ENCODE results near the gene PPIL1.

Gene PPIL1

GRCh38 chr6:36888654-36889481, 14.3 kb upstream of the PPIL1 start:
- no peak for DNase-seq

DNA sequence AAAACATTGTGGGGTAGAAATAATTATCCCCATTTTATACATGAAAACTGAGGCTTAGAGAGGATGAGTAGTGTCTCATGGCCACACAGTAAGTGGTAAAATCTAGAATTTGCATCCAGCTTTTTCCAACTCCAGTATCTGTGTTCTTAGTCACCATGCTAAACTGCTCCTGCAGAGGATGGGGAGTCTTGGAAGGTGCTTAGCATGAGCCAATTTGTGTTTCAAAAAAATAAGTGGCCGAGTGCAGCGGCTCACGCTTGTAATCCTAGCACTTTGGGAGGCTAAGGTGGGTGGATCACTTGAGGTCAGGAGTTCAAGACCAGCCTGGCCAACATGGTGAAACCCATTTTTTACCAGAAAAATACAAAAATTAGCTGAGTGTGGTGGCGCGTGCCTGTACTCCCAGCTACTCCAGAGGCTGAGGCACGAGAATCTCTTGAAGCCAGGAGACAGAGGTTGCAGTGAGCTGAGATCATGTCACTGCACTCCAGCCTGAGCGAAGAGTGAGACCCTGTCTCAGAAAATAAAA, 13.6 kb upstream of the PPIL1 start:
- no peak for DNase-seq

- no peak for DNase-seq
Observed at GRCh38 chr6:36886950-36887618, 12.5 kb upstream of the PPIL1 start.

GRCh38 chr6:36885461-36886401, 11.1 kb upstream of the PPIL1 start, which contains the start of gene C6orf89:
C6orf89 (plus strand) TSS chr6:36885952; CDS start chr6:36899445, 13,493 bp downstream.
- peak; percentile 69 to 98 (median 96) for DNase-seq

DNA sequence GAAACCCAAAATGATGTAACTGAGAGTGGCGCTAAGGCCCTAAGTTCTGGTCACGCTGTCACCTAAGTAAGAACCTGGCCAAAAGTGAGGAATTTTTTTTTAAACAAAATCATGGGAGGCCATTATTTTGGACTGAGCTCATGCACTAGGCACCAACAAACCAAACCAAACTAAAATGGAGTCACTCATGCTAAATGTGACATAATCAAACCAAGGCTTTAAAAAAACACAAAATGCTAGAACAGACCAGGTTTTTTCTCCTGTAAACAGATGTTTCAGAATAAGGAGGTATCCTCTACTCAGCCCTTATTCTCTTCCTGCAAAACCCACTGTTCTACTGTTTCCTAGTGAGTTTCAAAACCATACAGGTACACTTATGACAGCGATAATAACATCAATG, 10.0 kb upstream of the PPIL1 start:
- no peak for DNase-seq

DNA sequence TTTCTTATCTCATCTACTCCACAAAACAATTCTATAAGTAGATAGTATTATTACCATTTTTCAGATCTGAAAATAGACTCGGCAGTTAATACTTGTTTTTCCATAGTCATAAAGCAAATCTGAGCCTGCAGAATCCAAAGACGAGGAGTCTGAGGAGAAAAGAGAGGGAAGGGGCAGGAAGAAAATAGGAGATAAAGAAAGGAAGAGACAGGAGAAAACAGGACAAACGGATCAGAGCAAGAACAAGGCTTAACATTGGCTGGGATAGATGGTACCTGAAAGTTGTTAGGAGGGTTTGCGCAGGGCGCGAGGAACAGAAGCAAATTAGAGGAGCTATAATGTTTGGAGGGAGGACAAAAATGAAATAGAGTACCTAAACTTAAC, 639 bp upstream of the PPIL1 start:
- DNase-seq: no peak

DNA sequence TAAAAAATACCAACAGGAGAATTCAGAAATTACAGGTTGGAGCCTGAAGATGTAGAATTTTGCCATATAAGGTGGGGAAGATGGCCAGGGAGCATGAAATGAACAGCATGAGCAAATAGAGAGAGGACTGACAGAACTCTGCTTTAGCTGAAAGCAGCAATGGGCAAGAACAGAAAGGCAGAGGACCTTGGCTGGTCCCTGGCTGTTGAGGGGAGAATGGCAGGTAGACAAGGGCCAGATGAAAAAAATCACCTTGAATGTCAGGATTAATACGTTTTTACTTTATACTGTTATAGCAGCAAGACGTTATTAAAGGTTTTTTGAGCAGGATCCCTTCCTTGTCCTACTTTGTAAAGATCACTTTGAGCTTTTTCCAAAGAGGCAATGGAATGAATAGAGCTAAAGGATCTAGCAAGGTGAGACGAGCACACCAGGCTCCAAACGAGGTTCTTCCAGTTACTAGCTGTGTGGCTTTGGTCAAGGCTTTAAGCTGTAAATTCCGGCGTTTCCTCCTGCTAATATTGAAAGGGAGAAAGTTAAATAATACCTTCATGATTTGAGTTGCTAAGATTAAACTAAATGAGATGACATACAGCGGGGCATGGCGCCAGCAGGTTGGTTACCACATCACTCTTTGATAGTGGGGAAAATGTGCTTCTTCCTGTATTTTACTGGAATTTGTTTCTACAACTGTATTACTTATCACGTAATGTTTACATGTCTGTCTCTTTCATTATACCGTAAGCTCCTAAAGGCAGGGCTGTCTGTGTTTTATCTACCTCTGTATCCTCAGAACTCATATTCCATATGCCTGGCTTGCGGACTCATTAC, 776 bp downstream of the PPIL1 start:
- DNase-seq: no peak

- no peak for DNase-seq
Observed at GRCh38 chr6:36873115-36873514, 1.5 kb downstream of the PPIL1 start.

GRCh38 chr6:36871686-36872085, 2.9 kb downstream of the PPIL1 start:
- DNase-seq: no peak

- DNase-seq: no peak
Observed at GRCh38 chr6:36867471-36868224, 7.0 kb downstream of the PPIL1 start.

DNA sequence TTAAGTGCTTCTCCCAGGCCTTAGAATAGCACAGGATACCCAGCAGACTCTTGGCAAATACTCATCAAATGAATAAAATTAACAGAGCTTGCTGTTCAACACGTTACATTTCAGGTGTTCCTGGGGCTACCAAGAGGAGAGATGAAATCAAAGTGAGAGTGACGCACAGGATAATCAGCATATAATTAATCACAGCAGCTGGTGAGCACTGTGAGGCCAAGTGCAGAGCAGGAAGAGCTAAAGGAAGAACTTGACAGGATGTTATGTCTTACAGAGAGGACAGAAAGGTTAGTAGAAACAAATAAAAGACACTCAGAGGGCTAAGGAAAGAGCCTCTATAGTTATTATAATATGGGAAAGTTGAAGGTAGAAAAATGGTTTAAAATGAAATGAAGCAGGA, 8.8 kb downstream of the PPIL1 start:
- DNase-seq: no peak

- DNase-seq: no peak
Observed at GRCh38 chr6:36863670-36864540, 10.7 kb downstream of the PPIL1 start.

- no peak for DNase-seq
Observed at GRCh38 chr6:36862848-36863382, 11.7 kb downstream of the PPIL1 start.

- DNase-seq: no peak
Observed at GRCh38 chr6:36862164-36862847, 12.3 kb downstream of the PPIL1 start.

DNA sequence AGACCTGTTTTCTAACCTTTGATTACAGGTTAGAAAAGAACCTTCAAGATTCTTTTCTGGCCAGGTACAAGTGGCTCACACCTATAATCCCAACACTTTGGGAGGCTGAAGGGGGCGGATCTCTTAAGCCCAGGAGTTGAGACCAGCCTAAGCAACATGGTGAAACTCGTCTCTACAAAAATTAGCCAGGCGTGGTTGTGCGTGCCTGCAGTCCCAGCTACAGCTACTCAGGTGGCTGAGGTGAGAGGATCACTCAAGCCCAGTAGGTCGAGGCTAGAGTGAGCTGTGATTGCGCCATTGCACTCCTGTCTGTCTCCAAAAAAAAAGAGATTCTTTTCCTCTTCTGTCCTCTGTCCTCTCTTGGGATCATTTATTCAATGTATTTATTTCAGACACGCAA, 14.5 kb downstream of the PPIL1 start:
- DNase-seq: no peak

- DNase-seq: no peak
Observed at GRCh38 chr6:36858407-36858981, 16.1 kb downstream of the PPIL1 start.

- no peak for DNase-seq
Observed at GRCh38 chr6:36857325-36857724, 17.3 kb downstream of the PPIL1 start.

GRCh38 chr6:36856277-36856676, 18.3 kb downstream of the PPIL1 start:
- no peak for DNase-seq

DNA sequence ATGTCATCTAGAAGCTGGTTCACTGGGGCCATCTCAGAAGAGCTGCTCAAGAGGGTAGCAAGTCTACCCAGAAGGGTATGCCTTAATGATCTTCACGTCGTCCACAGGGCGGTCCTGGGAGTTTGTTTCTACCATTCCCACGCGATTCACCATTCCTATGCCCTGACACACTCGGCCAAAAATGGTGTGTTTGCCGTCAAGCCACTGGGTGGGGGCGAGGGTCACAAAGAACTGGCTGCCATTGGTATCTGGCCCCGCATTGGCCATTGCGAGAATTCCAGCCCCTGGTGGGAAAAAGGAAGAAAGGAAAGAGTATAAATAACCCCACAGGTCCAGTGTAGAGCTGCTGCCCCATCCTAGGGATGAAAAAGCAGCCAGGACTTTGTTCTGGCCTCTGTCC, 18.9 kb downstream of the PPIL1 start:
- DNase-seq: no peak

Data from C1 segment of cervical spinal cord (tissue), 14 donors.